HG02840 (cell line): ENCODE results near the gene DCP1B.

Experiments used
- ATAC-seq: cut with Tn5 transposase; IDR thresholded peaks from one replicate; pipeline ENCODE4 v1.9.1; 2021; ENCODE audit warnings: mild to moderate bottlenecking, moderate library complexity, moderate number of reproducible peaks; ENCODE audit not compliant: unreplicated experiment, low FRiP score

The DCP1B gene

GRCh38 chr12:1937481-1938224 lies 66.6 kb downstream of the DCP1B start:
- ATAC-seq, result no peak

GRCh38 chr12:1936406-1937320 lies 67.6 kb downstream of the DCP1B start:
- no peak for ATAC-seq

DNA sequence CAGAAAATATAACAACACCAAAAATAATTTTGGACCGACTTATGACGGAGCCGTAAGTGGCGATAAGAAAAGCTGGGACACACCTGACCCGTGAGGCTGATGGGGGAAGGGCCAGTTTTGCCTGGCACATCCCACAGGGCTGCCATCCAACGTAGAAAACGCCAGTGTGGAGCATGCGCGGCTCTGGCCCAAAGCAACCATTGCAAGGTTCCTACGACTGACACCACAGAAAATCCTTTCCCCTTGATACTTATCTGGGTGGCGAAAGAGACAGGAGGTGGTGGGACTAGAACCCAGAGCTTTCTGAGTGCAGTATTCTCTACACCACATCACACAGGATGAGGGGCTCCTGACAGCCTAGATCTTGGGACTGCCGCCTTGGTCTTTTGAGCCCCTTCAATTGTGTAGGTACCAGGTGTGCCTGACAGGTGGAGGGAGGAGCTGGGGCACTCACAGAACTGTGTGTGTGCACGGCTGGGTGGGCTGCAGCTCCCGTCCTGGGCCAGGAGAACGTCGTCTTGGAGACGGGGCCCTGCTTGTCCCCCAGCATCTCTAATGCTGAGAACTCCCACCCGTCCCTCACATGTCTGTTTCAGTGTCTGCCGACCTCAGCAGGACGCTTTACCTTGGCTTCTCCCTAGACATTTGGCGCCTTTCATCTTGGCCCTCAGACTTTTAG lies 68.4 kb downstream of the DCP1B start:
- no peak for ATAC-seq

- ATAC-seq, result no peak
Measured at GRCh38 chr12:1935242-1935641, 69.0 kb downstream of the DCP1B start.

DNA sequence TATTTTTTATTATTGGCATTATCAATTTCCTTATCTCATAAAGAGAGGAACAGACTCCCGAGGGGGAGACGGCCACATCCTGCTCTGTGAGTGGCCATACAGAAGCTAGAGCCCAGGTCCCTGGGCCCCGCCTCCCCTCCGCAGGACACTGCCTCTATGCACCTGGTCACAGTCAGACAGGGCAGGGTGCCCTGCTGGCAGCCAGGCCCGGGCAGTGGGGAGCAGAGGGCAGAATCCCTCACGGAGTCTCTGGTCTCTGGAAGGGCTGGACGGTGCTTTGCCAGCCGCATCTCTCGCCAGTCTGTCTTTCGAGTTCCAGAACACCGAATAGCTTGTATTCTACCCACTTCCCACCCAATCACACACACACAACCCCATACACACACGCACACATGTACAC lies 69.4 kb downstream of the DCP1B start:
- ATAC-seq, result no peak

- ATAC-seq, result no peak
Measured at GRCh38 chr12:1934068-1934467, 70.2 kb downstream of the DCP1B start.

DNA sequence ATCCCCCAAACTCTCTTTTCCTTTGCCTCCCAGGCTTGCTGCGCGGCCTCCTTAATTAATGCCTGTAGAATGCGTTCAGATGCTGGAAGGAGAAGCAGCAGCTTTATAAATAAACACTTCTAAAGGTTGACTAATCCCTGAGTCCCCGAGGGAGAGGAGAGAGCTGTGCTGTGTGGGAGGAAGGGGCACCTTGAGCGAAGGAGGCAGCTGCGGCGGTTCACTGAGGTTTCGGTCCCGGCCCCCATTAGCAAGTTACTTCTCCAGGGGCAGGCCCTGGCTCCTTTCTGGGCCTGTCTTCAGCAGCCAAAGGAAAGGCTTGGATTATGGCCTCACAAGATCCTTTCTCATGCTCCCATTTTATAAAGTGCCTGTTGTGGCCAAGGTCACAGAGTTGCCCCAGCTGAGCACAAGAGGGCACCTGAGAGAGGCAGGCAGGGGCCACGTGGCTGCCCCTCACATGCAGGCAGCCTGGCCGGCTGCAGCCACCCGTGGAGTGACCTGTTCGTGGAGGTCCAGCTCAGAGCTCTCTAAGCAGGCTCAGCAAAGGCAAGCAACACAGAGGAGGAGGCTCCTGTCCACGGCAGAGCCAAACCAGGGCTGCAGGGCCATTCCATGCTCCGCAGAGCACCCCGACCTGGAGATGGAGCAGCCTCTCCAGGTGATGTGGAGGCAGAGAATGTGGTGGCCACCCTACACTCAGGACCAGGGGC lies 70.8 kb downstream of the DCP1B start:
- ATAC-seq, result no peak

- ATAC-seq, result no peak
Measured at GRCh38 chr12:1932264-1932777, 71.9 kb downstream of the DCP1B start.

DNA sequence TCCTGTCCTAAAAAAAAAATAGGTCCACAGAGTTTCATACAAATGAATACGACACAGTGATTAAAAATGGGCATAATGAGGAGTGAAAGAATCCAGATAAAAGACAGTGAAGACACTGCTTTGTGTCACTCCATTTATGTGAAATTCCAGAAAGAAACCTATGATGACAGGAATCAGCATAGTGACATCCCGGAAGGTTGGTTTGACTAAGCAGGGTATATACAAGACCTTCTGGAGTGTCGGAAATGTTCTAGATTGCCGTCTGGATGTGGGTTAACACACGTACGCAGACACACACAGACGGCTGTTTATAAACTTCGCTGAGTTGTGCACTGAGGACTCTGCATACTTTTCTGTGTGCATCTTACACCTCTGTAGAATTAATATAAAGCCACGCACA lies 72.6 kb downstream of the DCP1B start:
- ATAC-seq, result no peak

GRCh38 chr12:1930803-1931597 lies 73.3 kb downstream of the DCP1B start:
- no peak for ATAC-seq

- no peak for ATAC-seq
Measured at GRCh38 chr12:1929985-1930802, 74.1 kb downstream of the DCP1B start.

- ATAC-seq, result no peak
Measured at GRCh38 chr12:1929241-1929984, 74.8 kb downstream of the DCP1B start.

- ATAC-seq, result no peak
Measured at GRCh38 chr12:1928439-1929121, 75.7 kb downstream of the DCP1B start.

DNA sequence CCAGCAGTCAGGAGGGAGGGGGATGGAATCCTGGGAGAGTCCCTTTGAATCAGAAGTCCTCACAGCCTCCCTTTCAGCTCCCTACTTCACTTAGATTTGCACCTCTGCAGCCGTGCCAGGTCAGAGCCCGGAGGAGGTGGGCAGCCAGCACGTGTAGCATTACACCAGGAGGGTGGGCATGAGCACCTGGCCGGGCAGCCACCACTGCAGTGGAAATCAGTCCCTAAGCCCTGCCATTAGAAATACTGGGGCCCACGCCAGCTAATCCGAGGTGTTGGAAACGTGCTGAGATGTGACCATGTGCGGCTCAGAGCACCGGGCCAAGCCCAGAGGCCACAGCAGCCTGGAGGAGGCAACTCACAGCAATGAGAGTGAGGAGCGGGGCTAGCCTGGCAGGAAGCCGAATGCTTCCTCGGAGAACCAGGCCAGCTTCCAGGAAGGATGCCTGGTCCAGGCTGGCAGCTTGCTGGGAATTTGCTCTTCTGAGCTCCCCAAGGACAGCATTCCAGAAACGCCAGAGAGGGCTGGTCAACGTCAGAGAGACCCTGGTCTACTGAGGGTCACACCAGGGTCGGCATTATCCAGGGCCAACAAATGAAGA lies 76.4 kb downstream of the DCP1B start:
- no peak for ATAC-seq

DNA sequence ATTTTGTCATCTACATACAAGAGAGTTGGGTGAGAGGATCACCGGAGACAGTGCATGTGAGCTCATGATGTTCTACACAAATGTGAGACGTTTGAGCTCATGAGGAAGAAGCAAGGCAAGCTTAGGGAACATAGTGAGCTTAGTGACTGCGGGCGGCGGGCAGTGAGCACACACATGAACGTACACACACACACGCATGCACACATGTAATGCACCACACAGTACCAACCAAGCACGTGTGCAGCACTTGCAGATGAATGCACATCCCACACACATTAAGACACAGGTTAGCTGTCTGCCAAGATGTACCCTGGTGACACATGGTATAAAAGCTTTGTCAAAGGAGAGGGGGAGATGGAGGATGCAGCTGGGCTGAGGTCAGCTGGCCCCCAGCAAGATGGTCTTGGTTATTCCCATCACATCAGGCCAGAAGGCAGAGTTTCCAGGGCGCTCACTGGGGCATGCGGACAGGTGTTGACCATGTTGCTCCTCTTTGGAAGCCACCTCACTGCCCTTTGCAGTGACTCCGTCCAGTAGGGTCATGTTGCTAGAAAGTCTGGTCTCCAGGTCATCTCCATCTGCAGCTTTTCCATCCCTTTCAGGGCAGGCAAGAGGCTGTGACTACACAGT lies 77.1 kb downstream of the DCP1B start:
- no peak for ATAC-seq

- no peak for ATAC-seq
Measured at GRCh38 chr12:1926251-1926657, 78.0 kb downstream of the DCP1B start.

DNA sequence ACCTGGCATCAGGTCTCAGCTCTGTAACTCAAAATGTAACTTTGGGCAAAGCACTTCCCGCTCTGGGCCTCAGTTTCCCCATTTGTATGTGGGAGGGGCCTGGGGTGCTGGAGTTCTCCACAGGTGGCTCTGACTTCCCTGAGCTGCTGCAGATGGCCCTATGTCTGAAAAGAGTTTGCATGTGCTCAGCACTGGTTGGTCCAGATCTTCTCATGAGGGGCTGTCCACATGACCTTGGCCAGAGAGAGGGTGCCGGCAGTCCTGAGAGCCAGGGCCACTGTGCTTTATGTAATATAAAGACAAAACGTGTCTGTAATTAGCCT lies 78.6 kb downstream of the DCP1B start:
- ATAC-seq, result no peak
